Measurements from ENCODE around the gene MAMDC2.

Gene MAMDC2

DNA sequence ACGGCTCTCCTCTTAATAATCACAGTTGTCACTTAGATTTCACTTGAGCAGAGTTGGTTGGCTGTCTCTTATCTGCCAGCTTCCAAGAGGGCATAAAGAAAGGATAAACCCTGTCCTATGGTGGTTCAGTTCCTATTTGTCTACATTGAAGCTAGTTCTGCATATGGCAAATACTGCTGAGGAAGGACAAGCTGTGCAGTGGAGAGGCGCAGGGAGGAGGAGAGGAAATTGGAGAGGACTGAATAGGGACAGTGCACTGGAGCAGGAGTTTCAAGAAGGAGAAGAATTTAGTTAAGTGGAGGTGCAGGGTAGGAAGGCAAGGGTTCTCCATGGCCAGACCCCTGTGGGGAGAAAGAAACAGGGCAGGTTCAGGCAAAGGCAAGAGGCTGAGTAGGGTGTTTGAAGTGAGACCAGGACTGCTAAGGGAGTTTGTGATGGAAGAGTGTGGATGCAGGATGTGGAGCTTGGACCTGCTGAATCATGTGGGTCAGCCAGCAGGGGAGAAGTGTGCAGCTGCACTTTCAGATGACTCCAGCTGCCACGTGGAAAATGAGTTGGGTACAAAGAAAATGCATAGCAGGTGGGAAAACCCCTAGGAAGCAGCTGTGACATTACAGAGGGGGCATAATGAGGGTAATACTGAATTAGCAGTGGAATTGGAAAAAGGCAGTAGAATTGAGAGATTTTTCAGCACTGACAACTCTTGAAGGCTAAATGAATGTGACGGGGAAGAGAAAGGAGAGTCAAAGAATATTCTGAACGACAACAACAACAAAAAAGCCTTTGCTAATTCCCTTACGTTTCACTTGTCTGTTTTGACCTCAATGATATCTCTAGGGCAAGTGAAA is 66.8 kb downstream of the MAMDC2 start:
- peak; percentile 21 for DNase-seq

DNA sequence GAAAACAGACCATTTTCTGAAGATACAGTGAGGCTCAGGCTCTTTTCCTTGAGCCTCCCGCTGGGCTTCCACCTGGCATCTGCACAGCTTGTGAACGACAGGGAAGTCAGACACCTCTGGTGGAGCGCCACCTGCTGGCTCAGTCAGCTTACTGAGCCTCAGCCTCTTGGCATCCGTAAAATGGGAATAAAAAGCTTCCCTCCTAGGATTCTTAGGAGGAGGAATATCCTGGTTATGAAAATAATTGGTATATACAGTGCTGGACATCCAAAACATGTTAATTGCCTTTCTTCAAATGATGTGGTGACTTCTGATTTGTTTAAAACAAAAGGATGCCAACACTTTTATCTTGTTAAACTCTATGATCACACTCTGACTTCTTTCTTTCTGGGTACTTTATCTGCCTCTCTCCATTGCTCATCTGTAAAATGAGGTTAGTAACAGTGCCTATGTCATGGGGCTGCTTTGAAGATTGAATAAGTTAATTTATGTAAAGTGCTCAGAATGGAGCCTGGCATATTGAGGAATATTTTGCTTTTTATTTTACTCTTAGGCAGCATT is 67.5 kb downstream of the MAMDC2 start:
- DNase-seq, result peak; percentile 60

DNA sequence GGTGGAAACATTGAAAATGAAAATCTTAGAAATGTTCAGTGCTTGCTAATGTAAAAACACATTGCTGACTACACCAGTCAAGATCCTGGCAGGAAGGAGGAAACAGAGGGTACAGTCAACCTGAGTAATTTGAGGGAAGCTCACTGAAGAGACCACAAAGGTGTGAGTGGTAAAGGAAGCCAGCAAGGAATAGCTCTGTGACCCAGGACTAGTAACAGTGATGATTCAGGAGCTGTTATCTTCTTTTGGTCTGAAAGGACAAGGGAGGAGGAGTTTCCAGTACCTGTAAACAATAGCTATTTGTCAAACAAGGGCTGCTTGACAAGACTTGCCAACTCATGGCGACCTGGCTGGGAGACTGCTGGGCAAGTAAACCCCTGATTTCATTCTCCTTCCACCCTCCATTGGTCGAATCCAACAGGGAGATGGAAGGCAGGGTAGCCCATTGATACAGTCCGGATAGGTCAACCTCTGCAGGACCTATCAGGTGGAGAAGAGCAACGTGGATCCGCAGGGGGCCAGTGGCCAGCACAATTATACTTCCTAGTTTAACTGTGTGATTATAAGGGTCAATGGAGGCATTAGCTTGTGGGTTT is 68.1 kb downstream of the MAMDC2 start:
- no peak for DNase-seq

DNA sequence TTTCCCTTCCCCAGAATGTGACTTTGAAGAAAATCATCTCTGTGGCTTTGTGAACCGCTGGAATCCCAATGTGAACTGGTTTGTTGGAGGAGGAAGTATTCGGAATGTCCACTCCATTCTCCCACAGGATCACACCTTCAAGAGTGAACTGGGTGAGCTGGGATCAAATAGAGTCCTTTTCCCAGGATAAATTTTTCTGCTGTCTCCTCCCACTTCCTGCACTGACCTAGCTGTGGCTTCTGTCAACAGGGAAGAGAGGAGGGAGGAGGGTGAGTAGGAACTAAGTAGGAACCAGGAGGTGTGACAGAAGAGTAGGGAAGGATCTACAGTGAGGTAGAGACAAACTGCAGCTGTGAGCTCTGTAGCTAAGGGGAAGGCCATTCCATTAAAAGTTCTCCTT is 69.3 kb downstream of the MAMDC2 start:
- DNase-seq, result peak; percentile 10

DNA sequence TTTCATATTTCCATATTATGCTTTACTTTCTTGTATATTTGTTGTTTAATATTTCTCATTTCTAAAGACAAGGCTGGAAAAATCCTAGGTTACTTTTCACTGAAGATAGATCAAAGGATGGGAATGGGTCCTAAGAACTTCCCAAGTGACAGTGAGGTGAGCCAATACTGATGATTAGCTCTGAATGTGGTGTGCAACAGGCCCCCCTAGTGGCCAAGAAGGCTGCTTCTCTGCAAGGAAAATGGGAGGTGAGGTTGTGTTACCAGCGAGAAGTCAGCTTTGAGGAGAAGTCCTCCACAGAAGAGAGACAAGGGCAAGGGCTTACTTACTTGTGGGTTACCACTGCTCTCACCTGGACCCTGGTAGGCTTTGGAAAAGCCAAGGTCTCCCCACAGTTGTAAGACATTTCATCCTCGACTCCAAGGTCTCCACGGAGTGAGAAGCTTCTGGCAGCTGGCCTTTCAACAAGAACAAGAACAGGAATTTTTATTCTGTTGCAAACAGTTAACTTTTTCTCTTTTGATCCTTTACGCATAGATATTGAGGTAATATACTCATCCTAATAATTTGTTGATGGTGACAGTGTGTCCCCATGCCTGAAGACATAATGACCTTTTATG is 69.9 kb downstream of the MAMDC2 start:
- DNase-seq, result peak; percentile 63

DNA sequence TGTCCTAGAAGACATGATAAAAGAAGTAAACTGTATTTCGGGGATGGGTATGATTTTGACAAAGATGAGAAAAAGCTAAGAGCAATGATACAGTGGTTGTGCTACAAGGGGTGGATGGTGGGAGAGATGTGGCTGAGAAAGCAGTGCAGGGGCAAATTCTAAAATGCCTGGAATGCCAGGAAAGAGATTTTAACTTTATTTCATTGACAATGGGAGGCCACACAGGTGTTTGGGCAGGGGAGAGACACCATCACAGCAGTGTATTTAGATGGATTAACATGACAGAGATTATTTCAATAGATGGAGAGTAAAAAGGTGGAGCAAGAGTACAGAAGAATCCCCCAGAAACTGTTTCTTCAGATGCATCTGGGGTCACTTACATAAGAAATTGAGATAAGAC is 71.2 kb downstream of the MAMDC2 start:
- no peak for DNase-seq

DNA sequence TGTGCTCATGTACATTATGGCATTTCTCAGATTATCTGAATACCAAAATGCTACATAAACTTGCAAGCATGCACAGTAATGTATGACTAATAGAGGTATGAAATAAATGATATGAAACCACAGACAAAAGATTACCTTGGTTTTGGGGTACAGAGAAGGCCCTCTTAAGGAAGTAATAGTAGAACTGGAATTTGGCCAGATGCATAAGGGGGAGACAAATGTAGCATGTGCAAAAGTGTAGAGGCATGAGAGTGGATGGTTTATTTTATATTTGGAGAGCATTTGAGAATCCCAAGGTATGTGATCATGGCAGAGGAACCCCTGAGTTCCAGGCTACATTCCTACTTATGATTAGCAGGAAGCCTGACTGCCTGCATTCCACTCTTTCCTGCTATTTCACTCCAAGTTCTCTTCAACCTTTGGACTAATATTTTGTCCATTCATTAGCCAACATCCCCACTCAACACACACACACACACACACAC is 74.2 kb downstream of the MAMDC2 start:
- peak; percentile 87 for DNase-seq

DNA sequence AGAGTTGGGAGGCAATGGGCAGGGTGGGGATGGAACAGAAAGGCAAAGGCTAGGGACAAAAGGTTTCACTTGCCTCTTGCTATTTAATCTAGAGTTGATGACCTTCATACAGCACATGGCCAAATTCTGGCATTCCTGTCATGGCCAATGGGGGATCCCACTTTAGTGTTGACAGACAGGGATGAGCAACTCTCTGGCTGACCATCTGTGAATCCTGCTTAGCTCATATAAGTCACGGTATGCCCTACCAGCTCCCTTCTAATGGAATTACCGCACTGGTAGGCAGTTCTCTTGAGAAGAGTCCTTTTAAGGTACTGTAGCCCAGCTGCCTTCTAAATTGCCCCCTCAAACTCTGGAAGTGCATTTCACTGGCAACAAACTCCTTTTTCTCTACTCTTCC is 76.1 kb downstream of the MAMDC2 start:
- no peak for DNase-seq

DNA sequence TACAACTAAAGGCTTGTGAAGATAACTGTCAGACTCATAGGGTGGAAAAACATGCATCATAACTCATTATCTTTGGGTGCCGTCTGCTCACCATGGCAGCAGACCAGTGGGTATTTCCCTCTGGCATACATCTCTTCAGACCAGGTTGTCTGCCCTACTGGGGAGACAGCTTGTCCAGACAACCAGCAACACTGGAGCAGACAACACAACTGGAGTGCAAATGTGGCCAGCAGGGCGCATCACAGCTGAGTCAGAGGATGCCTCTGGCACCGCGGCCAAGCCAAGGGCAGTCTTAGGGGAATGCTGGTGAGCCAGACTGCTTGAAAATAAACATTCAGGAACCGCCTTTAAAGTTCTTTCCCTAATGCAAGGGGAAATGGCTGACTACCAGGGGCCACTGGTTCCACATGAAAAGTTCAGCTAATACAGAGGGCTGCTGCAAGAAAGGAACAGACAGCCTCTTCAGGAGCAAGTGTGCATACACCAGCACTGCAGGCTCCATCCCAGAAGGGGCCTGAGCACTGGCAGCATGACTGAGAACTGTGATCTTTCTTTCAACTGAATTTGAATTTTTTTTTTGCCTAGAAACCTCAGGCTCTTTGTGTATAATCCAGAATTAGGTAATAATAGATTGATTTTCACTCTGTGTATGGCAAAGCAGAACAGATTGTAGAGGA is 77.3 kb downstream of the MAMDC2 start:
- peak; percentile 94 for DNase-seq

DNA sequence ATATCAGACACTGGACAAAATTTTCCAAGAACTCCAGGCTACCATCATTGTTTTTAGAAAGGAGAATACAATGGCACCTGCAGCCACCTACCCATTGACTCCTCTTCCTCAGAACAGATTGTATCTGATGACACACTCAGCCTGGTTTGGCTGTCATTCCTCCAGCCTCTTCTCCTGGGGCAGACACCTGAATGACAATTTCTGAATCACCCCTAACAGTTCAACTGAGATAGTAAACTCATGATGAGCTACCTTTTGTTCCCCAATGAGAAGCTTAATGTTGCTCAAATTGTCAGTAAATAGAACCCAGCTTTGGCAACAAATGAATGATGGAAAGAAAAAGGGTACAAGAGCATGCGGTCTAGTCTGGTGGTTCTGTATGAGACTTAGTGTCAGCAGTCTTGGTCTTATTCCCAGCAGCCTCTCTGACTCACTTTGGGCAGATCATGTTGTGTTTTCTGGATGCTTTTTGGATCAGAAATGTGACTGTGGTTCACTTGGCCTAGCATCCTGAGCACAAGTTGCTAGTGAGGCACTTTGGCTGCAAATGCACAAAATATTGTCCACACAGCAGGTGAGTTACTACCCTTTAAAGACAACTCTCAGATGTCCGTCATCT is 78.3 kb downstream of the MAMDC2 start:
- peak; percentile 46 for DNase-seq

DNA sequence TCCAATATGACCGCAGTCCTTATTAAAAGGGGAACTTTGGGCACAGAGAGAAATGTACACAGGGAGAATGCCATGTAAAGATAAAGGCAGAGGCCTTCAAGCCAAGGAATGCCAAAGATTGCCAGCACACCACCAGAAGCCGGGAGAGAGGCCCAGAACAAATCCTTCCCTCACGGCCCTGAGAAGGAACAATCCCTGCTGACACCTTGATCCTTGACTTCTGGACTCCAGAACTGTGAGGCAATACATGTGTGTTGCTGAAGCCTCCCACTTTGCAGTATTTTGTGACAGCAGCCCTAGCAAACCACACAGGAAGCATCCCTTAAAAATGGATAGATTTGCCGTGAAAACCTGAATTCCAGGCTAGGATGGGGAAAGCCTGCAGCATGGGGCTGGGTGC is 80.0 kb downstream of the MAMDC2 start:
- DNase-seq, result no peak

DNA sequence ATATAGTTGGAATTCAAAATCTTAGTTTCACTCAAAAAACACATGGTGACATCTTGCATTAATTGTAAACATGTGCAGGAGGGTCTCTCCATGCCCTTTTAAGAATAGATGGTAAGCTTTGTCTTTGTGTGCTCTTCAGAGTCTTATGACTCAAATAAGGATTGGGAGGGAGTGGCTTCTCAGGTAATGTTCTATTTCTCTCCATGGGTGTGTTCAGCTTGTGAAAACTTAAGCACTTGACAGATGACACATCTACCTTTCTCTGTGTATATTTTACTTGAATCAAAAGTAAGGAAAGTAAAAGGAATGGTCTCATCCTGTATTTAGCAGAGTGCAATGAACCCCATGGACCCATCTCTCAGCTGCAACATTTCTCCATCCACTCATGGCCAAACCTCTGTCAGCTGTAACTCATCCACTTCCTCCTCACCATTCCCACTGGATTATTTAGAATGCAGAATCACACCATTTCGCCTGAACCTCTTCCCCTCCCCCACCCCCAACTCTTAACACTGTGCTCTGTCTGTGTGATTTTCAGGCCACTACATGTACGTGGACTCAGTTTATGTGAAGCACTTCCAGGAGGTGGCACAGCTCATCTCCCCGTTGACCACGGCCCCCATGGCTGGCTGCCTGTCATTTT is 82.1 kb downstream of the MAMDC2 start:
- DNase-seq, result no peak

DNA sequence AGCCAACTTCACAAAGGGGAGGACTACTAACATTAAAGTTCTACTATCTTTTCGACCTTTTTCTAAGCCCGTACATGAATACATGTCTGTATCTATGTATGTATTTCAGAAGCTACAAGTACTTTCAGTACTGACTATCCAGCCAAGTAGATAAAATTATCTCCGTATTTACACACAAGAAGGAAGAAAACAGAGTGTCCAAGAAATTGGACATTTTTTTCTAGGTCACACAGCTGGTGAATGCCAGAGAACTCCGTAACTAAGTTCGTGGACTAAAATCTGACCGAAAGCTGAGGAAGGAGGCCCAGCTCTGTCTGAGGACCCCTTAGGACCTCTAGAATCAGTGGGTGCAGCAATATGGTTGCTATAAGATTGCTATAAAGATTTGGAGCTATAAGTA is 83.4 kb downstream of the MAMDC2 start:
- DNase-seq, result no peak

DNA sequence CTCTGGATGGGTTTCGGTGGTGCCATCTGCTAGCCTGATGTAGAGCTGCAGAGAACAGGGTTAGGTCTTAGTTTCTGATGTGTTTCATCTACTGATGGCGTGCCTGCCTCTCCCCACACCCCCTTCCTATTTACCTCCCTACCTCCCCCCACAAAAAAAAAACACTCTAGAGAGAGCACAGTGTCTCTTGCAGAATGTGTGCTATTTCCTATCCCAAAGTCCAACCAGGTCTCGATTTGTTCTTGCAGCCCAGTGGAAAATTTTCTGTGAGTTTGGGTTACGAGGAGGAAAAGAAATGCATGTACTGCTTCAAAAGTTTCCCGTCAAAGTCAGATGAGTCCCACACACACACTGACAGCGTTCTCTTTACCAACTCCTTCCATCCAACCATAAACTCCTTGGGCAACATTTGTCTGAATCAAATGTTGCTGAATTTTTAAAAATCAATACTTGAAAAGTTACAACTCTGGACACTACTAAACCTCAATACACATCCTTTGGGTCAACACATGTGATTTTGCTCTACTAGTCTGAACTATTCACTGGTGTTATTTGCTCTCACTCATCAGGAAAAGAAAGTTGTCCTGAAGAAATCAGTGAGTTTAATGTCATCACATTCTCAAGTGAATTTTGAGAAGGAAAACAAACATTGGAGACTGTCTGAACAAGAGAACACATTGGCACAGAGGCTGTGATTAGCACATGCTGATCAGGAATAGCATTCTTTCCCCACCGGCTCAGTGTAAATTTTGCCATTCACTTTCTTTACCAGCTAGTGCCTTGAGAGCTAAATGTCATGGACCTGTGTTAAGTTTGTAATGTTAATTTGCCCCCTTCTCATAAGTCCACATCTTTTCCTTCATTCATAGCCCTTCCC is 84.1 kb downstream of the MAMDC2 start:
- DNase-seq, result no peak

DNA sequence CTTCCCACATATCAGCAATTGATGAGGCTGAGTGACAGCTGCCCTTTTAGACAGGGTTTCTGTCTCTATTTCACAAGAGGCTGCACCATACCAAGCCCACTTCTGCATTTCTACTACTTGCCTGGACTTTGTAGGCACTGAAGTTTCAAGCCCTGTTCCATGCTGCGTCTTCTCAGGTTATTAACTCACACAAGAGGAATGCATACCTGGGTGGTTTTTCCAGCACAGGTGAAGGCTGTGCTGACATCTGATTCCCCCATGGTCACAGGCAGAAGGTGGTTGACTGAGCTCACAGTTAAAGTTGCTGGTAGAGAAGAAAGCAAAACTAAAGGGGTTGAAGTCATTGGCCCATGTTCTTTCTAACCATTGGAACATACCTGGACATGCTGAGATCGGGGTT is 86.6 kb downstream of the MAMDC2 start:
- DNase-seq, result no peak

DNA sequence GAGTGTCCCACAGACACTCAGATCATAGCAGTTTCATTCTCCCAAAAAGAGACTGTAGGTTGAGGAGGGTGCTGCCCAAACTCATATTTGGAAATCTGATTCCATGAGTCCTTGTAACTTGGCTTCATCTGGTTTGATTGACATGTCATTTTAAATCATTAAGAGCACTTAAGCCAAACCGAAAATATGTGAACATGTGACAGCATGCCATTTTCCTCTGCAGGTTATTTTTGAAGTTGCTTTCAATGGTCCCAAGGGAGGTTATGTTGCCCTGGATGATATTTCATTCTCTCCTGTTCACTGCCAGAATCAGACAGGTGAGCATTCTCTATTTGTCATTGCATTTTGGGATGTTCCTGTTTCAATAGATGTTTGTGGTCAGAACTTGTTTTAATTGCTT is 87.6 kb downstream of the MAMDC2 start:
- no peak for DNase-seq

DNA sequence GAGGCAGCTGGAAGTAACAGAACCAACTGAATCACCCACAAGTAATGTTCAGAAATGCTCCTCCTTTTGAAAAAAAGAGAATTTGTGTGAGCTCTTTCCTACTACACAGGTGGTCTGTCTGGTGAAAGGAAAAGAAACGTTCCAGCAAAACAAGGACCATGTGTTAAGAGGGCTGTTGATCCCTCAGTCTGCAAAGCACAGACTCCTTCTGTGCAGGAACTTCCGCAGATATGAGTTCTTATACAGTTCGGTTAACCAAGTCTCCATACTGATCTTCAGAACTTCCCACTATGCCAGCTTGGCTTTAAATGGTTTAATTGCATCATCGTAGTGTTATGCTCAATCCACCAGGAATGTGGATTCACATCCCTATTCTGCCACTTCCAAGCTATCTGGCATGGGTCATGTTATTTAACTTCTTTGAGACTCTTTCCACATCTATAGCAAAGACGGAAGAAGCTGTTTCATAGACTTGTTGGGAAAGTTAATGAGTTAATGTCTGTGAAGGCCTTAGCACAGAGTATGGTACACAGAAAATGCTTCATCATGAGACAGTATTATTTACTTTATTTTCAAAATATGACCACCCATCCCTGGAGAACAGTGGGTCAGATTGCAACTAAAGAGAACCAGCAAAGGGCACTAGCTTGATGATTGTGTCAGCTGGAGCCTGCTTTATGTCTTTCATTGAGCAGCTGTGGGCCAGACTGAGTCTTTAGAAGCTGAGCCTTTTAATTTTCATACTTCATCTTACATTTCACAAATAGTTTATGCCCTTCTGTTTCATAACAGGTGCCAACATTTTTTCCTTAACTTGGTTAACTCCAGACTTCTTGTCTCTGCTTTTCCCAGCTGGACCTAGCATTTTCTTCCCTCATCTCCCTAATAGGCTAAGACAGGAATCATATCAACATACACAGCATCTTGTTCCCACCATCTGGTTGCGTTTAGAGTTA is 89.9 kb downstream of the MAMDC2 start:
- peak; percentile 30 for DNase-seq

DNA sequence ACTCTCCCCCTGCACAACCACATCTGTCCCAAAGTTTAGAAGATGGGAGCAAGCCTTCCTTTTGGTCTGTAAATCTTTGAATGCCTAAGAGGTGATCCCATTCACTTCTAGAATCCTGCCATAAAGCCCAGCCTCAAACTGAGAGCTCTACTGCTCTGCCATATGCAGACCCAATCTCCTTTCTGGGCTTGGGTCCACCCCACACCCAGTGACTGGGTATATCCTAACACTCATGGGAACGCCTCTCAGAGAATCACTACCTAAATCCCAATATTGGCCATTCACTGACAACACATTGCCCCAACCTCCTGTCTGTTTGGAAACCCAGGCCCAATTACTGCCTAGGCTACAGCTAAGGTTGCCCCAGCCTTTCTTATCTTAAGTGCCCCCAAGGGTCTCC is 90.7 kb downstream of the MAMDC2 start:
- DNase-seq, result no peak

DNA sequence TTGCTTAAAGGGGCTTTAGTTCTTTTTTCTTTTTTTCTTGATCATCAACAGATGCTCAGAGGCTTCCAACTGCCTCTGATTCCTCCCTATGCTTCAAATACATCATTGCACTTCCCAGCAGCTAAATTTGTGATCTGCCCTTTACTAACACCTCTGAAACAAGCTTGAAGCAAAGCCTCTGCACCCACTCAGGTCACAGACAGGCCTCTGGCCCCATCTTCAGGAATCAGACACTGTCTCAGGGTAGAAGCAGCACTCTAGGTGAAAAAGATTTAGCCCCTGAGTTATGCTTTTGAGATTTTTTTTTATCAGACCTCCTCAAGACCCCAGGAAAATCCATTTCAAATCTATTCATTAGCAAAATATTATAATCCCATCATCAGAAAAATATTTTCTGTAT is 91.5 kb downstream of the MAMDC2 start:
- DNase-seq, result peak; percentile 35

DNA sequence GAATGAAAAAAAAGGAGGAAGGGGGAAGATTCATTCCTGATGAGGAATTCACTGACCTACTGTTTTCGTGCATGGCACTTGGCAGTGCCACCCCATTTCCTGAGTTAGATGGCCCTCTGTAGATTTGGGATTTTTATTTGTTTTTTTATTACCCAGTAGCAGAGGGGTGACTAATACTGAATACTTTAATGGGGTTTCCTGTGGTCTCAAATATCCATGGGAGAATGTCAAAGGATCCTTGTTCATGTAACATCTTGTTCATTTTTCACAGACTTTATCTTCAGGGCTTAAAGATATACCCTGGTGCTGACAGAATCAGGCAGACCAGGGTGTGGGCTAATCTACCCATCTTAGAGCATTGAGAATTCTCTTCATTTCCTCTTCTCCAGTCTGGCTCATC is 93.0 kb downstream of the MAMDC2 start:
- DNase-seq, result peak; percentile 74
